EL (cell line): Measurements from ENCODE around the gene ZMIZ1.
"Not testable (repeated sequence)": the region's sequence is repeated elsewhere in the genome, so short reads cannot be mapped to it uniquely, and the experiment has no call there.

Experiments
- DNase-seq: peaks from one replicate; pipeline ENCODE4 v3.0.0-alpha.2; 2016

ZMIZ1 gene

GRCh38 chr10:79332610-79333315 is 264.0 kb downstream of the ZMIZ1 start:
- not testable (repeated sequence) for DNase-seq

DNA sequence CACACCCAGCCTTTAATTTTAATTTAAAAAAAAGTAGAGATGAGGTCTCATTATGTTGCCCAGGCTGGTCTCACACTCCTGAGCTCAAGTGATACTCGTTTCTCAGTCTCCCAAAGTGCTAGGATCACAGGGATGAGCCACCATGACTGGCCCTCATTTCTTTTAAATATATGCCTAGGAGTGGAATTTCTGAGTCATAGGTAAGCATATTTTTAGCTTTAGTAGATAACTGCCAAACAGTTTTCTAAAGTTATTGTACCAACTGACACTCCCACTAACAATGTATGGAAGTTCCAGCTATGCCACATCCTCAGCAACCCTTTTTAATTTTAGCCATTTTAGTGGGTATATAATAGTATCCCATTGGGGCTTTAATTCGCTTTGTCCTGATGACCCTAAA is 264.7 kb downstream of the ZMIZ1 start:
- DNase-seq, result peak; percentile 84

- no peak for DNase-seq
These were observed 265.8 kb downstream of the ZMIZ1 start for GRCh38 chr10:79334573-79334972.

DNA sequence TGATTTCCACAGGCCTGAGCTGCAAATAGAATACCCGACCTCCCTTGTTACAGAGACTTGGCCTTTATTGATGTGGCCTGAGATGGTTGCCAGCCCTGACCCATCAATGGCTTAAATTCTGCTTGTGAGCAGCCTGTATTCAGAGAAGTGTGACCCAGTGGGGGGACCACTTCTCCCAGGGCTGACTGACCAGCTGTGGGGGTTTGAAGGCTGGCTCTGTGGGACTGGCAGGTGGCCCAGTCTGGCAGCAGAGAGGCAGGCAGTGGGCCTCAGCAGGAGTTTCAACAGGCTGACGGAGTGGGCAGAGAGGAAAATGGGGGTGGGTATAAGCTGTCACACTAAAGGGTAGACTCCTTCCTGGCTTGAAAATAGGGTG is 266.3 kb downstream of the ZMIZ1 start:
- no peak for DNase-seq

- no peak for DNase-seq
These were observed 266.9 kb downstream of the ZMIZ1 start for GRCh38 chr10:79335470-79336235.

DNA sequence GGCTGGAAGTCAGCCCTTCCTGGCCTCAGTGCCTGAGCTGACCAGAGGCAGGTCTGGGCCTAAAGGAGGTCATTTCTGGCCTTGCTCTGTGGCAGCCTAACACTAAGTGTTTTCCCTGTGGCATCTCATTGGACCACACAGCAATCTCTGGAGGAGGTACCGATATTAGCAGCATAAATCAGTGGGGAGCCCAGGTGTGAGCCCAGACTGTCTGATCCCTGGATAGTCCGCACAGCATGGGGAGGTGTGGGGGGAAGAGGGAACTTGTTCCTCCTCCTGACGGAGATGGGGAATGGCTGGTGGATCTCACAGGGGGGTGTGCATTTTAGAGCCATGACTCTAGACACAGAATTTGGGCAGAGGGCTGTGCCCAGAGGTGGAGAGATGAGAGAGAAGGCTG is 267.5 kb downstream of the ZMIZ1 start:
- no peak for DNase-seq

DNA sequence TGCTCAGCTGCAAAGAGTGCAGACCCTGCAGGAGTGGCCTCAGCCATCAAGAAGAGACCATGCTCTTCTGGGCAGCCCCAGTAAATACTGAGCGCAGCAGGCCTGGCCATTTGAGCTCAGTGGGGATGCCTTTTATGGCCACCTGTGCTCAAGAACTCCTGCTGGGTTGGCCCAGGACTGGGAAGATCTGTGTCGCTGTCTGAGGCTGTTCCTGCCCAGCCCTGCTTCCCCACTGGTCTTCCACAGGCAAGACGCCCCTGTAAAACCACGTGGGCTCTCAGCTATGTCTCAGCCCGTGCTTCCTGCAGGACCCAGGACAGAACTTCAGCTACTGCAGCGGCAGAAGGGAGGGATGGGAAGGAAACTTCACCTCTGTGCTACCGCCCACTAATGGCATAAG is 268.0 kb downstream of the ZMIZ1 start:
- DNase-seq, result no peak

- DNase-seq, result not testable (repeated sequence)
These were observed 269.2 kb downstream of the ZMIZ1 start for GRCh38 chr10:79337783-79338469.

DNA sequence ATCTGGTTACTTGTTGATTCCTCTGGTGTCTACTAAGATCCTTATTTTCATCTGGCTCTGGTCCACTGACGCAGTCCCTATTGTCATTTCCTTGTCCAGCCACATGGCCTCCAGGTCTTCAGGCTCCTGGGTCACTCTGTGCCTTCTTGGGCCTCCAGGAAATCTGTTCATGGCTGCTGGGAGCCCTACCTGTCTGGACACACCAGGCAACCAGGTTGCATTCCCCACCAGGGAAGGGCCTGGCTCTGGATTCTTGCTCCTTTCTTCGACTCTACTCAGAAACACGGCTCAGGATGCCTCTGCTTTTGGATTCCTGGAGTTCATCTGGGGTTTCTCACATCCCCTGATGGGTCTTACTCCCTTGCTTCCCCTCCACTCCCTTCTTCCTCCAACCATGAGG is 270.5 kb downstream of the ZMIZ1 start:
- no peak for DNase-seq

GRCh38 chr10:79340646-79341244 is 272.0 kb downstream of the ZMIZ1 start:
- no peak for DNase-seq

DNA sequence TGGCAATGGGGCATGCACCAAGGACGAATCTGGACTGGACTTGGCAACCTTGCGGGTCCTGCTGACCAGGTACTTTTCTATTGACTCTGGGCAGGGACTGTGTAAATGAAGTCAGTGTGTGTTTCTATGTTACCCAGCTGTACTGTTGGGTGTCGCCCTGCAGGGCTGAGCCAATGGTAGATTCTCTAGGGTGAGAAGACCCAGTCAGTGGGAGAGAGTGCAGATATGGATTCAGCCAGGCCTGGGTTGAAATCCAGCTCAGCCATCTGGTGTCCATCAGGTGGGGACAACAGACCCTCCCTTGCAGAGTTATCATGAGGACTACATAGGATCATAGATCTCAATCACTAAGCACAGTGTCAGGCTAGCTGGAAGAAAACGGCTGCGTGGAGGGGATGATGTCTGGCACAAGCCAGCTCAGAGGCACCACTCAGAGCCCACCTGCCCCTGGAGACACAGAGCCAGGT is 273.6 kb downstream of the ZMIZ1 start:
- DNase-seq, result no peak

DNA sequence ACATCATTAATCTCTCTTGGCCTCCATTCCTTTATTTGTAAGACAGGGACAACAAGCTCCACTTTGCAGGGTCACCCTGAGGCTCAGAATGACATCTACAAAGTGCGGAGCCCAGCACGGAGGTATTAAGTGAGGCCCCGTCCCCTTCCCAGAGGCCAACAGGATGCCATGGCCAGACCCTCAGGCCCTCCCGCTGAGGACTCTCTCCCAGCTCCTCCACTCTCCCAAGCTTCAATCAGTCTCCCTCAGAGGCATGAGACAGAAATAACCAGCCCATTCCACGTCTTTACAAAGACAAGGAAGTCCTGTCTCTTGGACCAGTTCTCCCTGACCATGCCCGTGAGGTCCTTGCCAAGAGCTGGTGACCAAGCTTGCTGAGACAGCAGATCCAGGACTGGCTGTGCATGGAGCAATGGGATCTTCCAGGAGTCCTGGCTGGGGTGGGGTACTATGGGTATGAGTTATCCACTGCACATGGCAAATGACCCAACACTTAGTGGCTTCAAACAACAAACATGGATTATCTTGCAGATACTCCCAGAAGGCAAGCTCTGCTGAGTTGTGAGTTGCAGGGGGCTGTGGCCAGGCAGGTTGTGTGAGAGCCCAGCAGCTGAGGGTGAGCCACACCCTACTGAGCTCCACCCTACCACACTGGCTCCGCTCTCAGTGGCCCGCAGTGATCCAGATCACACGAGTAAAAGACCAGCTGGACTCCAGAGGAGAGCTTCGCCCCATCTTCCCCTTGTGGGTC is 274.2 kb downstream of the ZMIZ1 start:
- no peak for DNase-seq

DNA sequence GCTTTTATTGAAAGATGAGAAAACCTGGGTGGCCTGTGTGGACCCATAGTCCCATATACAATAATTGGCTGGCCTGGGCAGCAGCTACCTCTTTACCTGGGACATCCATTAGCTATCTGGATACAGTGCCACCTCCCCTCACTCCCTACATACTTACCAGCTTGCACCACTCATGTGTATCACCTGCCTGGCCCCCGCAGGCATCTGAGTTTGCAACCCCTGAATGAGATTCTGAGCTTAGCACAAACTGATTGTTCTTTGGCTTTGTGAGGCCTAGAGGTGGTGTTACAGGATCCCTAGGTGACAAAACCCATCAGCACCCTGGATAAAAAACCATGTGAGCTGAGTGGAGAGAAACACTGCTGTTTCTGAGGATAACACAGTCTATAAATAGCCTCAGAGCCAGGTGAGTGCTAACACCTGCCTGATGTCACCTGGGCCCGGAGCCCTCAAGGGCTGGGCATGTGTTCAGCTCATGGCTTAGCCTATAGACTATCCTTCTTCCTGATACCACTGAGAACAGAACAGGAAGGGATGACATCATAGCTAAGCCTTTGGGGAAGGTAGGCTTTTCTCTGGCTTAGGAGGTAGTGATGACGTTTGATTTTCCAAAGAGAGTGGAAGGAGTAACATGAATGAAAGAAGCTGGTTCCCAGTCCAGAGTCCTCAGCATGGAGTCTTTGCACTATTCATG is 275.9 kb downstream of the ZMIZ1 start:
- no peak for DNase-seq

DNA sequence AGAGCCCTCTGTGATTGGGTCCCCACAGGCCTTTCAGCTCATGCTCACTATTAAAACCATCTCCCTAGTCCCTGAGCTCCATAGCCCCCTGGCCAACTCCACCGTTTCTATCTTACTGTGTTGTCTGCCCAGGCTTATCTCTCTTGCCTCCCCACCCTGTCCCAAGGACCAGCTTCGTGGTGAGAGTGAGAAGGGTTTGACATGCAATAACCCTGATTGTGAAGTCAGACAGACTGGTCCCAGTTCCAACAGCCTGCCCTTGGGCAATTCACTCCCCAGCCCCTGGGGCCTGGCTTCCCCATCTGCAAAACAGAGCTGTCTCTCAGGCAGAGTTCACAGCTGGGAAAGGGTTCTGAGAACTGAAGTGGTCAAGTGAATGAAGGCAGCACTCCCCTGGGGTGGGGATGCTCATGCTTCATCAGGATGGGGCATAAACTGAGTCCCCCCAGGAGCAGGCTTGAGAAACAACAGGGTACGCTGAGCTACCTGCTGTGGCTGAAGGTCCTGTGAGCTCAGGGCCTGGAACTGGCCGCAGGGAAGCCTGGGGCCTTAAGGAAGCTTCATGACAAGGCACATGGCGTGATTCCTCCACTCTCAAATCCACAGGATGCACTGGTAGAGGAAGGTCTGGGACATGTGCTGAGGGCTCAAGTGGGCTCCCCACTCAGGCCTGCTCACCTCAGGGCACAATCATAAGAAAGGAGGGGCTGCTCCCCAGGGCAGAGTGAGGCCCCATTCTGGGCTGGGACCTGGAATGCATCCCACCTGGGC is 276.7 kb downstream of the ZMIZ1 start:
- no peak for DNase-seq

DNA sequence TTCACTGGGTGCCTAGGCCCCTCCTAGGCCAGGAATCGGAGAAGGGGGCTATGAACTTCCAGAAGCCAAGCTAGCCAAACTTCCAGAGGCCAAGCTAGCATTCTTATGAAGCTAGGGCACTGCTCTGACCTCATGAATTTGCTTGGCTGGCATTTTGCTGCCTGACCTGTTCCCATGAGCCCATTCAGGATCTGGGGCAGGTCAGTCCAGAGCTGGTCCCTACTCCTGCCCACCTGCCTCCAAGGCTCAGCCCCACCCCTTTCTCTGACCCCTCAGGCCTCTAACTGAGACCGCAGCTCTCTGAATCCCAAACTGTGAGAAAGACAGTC is 277.2 kb downstream of the ZMIZ1 start:
- no peak for DNase-seq

- no peak for DNase-seq
These were observed 277.8 kb downstream of the ZMIZ1 start for GRCh38 chr10:79346388-79347225.

DNA sequence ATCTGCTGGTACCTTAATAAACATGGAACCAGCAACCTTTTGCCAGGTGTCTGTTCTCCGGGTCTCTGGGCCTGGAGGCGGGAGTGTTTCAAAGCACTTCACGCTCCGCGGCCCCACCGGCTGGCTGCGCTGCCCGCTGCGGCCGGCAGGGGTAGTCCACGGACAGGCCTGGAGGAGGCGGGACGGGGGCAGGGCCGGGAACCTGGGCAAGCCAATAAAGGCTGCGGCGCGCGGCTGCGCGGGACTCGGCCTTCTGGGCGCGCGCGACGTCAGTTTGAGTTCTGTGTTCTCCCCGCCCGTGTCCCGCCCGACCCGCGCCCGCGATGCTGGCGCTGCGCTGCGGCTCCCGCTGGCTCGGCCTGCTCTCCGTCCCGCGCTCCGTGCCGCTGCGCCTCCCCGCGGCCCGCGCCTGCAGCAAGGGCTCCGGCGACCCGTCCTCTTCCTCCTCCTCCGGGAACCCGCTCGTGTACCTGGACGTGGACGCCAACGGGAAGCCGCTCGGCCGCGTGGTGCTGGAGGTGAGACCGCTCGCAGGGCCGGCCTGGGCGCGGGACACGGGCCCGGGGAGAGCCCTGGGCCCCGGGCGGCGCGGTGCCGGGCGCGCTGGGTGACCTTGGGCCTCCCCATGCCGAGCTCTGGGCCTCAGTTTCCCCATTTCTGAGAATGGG is 278.6 kb downstream of the ZMIZ1 start, which contains the start of gene PPIF:
Gene PPIF, plus strand, starts transcription at position 244 of the 668 bp plus-strand sequence. Its CDS starts 80 bp downstream, at position 324.
- DNase-seq, result peak; percentile 91

DNA sequence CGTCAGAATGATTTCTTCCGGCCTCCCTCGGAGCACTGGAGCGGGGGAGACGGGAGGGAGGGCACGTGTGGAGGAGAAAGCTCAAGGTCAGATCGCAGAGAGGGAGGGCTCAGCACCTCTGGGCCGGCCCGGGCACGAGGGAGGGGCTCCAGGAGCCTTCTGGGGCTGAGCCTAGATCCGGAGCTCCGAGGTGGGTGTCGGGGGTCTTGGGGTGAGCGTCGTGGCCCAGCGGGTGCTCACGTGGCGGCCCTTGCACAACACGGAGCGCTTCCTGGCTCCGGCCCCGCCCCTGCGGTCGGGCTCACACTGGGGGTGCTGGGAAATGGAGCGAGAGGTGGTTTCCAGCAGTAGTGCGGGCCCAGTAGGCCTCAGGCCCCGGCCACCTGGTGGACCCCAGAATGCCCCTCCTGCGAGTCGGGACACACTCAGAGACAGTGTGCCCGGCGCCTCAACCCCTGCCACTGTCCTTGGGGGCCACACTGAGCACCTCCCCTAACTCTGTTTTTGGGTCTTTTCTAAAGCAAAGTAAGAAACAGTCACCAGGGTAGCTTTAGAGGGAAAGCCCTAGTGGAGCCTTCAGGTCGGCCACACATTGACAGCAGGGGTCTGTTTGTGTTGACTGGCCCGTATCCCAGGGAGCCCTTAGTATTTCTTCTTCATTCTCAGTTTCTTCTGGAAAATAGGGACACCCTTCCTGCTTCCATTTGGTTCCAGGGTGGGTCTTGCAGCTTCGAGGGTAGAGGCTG is 279.3 kb downstream of the ZMIZ1 start:
- peak; percentile 67 for DNase-seq

DNA sequence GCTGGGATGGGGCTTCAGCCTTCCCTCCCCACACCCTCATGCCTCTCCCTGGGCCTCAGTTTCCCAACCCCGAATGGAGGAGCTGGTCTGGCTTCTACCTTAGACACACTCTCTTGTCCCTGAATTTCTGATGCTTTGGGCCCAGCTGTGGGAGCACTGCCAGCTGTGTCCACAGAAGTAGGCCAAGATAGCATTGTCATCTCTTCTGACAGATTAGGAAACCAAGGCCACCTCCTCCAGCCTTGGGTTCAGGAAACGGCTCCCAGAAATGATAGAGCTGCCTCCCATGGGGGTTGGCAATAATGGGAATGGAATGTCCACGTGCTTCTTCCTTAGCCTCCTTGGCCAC is 279.8 kb downstream of the ZMIZ1 start:
- DNase-seq, result no peak
